Measurements from ENCODE around the gene ARHGEF4.

The ARHGEF4 gene

GRCh38 chr2:131044757-131045150, 208.0 kb downstream of the ARHGEF4 start:
- in situ Hi-C loops (cut with HindIII; ENCODE audit: low sequenced_read_pairs), result no loop called here

DNA sequence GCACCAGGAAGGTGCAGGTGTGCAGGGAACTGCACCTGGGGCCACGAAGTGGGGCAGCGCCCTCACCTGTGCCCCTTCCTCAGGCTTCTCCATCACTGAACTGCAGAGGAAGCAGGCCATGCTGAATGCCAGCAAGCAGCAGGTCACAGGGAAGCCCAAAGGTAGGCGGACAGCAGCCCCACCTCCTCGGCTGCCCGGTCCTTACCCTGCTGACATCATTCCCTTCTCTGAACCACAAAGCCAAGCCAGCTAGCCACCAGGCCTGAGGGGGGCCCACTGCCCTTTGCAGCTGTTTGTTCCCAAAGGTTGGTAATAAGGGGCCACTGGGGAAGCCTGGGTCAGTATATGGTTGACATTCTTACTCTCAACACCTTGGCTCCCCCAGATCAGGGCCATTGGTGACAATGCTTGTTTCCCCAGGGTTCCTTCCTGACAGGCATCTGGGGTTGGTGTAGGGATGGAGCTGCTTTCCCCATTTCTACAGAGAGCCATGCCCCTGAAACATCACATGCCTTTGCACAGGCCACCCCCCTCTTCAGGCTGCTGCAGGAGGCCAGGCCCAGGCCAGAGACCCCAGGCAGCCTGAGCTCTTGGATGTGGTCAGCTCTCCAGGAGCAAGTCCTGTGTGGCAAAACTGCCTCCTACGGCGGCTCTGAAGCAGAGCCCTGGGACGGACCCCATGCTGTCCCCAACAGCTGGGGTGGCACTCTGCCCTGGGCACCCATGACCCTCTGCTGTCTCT, 208.7 kb downstream of the ARHGEF4 start:
- in situ Hi-C loops (cut with HindIII; ENCODE audit: low sequenced_read_pairs), result no loop called here

GRCh38 chr2:131046028-131046917, 209.6 kb downstream of the ARHGEF4 start:
- in situ Hi-C loops (cut with HindIII; ENCODE audit: low sequenced_read_pairs), result no loop called here

DNA sequence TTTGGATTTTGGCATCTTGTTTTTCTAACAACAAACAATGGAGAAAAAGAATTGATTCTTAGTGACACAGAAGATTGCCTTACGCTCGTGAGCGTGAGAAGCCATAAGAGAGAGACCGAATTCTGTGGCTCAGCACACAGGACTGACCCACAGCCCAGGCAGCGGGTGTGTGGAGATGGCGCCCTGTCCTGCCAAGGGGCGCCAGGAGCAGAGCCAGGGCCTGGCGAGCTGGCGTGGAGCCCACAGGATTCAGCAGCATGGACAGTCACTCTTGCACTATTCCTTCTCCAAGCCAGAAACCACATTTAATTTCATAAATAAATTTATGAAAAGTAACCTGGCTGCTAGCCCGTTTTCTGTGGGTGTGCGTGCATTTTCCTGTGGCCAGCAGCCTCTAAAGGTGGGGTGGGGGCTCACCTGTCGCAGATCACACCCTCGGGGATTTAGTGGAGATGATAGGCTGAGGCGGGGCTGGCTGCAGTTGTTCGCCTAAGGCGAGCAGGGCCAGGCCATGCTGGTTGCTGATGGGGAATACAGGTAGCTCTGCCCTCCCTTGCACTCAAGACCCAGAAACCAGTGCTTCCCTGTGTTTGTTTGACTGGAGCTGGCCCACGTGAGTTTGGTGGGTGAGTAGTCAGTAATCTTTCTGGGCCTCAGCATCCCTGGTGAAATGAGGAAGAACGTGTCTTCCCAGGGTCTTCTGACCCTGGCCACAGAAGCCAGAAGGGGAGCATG, 210.4 kb downstream of the ARHGEF4 start:
- in situ Hi-C loops (cut with HindIII; ENCODE audit: low sequenced_read_pairs), result no loop called here

- in situ Hi-C loops (cut with HindIII; ENCODE audit: low sequenced_read_pairs), result no loop called here
These were observed 211.3 kb downstream of the ARHGEF4 start for GRCh38 chr2:131047920-131048560.

- in situ Hi-C loops (cut with HindIII; ENCODE audit: low sequenced_read_pairs), result no loop called here
These were observed 211.9 kb downstream of the ARHGEF4 start for GRCh38 chr2:131048641-131049040.

DNA sequence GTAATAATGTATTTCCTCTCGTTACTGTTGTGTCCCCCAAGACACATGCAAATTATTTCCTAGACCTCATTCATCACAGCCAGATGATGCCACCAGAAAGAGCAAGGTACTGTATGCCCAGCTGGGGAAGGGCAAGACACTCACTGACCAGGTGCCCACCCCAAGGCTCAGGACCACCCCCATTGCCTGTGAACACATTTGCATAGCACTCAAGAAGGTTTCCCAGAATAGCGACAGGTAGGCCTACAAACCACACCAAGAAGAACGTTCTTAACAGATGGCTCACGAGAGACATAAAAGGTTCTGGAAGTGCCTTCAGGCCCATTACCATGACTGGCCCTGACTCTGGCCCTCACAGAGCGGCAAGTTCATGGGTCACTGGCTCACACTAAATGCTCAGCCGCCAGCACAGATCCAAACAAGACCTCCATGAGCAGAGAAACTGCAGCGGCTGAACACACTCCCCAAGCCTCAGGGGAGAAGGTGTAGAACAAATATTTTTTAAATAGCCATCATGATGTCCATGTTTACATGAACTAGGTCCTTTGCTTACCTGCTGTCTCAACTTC, 212.5 kb downstream of the ARHGEF4 start:
- in situ Hi-C loops (cut with HindIII; ENCODE audit: low sequenced_read_pairs), result no loop called here

- in situ Hi-C loops (cut with HindIII; ENCODE audit: low sequenced_read_pairs), result no loop called here
These were observed 214.2 kb downstream of the ARHGEF4 start for GRCh38 chr2:131050896-131051295.

GRCh38 chr2:131052741-131053263, 216.1 kb downstream of the ARHGEF4 start:
- in situ Hi-C loops (cut with HindIII; ENCODE audit: low sequenced_read_pairs), result no loop called here

DNA sequence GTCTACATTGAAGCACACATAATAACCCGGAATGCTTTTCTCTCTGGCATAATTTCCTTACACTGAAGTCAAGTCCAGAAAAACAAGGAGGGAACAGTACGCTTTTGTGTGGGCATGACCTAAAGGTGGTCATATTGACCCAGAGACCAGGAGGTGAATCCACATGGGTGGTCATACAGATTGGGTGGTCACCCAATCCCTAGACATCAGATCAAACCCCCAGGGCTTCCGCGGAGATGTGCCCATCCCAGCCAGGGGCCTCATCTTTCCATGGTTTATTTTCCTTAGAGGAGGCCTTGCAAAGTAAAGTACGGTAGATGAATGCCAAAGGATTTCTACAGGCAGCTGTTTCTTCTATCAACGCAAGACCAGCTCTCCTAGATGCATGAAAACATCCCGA, 217.8 kb downstream of the ARHGEF4 start:
- in situ Hi-C loops (cut with HindIII; ENCODE audit: low sequenced_read_pairs), result no loop called here

GRCh38 chr2:131055169-131056065, 218.7 kb downstream of the ARHGEF4 start:
- in situ Hi-C loops (cut with HindIII; ENCODE audit: low sequenced_read_pairs), result no loop called here

GRCh38 chr2:131056204-131056931, 219.7 kb downstream of the ARHGEF4 start:
- in situ Hi-C loops (cut with HindIII; ENCODE audit: low sequenced_read_pairs), result no loop called here

GRCh38 chr2:131056932-131057287, 220.2 kb downstream of the ARHGEF4 start:
- in situ Hi-C loops (cut with HindIII; ENCODE audit: low sequenced_read_pairs), result no loop called here

GRCh38 chr2:131058214-131058843, 221.6 kb downstream of the ARHGEF4 start:
- in situ Hi-C loops (cut with HindIII; ENCODE audit: low sequenced_read_pairs), result no loop called here

- in situ Hi-C loops (cut with HindIII; ENCODE audit: low sequenced_read_pairs), result no loop called here
These were observed 222.2 kb downstream of the ARHGEF4 start for GRCh38 chr2:131058920-131059319.

DNA sequence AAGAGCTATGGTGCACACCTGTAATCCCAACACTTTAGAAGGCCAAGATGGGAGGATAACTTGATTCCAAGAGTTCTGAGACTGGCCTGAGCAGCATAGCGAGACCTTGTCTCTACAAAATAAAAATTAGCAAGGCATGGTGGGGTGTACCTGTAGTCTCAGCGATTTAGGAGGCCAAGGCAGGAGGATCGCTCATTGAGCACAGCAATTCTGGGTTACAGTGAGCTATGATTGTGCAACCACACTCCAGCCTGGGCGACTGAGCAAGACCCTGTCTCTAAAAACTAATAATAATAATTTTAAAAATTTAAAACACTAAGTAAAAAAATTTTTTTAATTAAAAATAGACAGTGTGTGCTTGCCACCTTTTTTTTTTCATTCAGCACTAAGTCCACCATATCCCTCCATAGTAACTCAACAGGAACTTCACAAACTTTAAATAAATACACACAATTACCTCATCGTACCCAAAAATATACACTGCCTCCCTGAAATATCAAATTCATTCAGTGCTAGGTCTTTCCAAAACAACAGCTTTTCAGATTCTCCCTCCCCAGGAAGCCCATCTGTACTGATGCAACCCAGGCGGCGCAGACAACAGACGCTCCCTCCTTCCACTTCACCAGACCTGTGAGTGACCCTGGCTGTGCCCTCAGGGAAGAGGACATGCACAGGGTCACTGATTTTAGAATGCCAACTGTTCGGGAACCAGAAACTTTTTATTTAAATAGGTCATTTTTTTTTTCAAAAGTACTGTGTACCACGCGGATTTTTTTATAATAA, 227.0 kb downstream of the ARHGEF4 start:
- in situ Hi-C loops (cut with HindIII; ENCODE audit: low sequenced_read_pairs), result no loop called here
